AG04450 (cell line): ENCODE results near the gene SYNE2. TPM values are rescaled to one million over a fixed set of nuclear protein-coding genes. Genes with fewer than 3 reads are reported as not detected.

Source experiments
- CTCF ChIA-PET: fragments of 300-600, 350-600 bp; formaldehyde crosslinking; extraction: SDS; loops from one replicate; lab custom pipeline; 2022; ENCODE audit warnings: antibody characterized with exemption, inconsistent platforms; lab: Charles Lee
- POLR2A ChIA-PET: fragments of 350-600 bp; formaldehyde crosslinking; extraction: SDS; loops from one replicate; lab custom pipeline; 2021; ENCODE audit warnings: antibody characterized with exemption, inconsistent platforms; lab: Yijun Ruan, JAX
- DNase-seq: peaks from one replicate; pipeline ENCODE4 v3.0.0-alpha.2; 2011; ENCODE audit warnings: low read depth, low spot score
- H3K27ac ChIP-seq: one replicate; pipeline ENCODE4 v1.5.1; 2012; ENCODE audit warnings: low read depth, low read length, control low read depth
- H3K27me3 ChIP-seq: one replicate; pipeline ENCODE4 v1.6.0; 2012; ENCODE audit warnings: low read length; ENCODE audit not compliant: control insufficient read depth, insufficient read depth
- H3K4me3 ChIP-seq: 2 replicates; pipeline ENCODE4 v1.5.1; 2011; ENCODE audit warnings: mild to moderate bottlenecking, low read depth, low read length, control low read depth
- H3K9me3 ChIP-seq: 2 replicates; pipeline ENCODE4 v1.5.1; 2012; ENCODE audit warnings: low read length; ENCODE audit not compliant: control insufficient read depth, insufficient read depth
- polyA plus RNA-seq: library from polyadenylated mRNA; depleted of rRNA; stranded (reverse); fragments of >200 nt; gene quantifications from 2 replicates; pipeline ENCODE4 v1.2.3, GENCODE V29; 2011
- TF ChIP-seq, protein P1 (sequence below): IDR thresholded peaks from 2 replicates; pipeline ENCODE4 v1.5.1; 2011; ENCODE audit warnings: low read depth, low read length, control low read depth, inconsistent platforms

The SYNE2 gene
- polyA plus RNA-seq, 1 experiment, result 6.1 TPM

DNA sequence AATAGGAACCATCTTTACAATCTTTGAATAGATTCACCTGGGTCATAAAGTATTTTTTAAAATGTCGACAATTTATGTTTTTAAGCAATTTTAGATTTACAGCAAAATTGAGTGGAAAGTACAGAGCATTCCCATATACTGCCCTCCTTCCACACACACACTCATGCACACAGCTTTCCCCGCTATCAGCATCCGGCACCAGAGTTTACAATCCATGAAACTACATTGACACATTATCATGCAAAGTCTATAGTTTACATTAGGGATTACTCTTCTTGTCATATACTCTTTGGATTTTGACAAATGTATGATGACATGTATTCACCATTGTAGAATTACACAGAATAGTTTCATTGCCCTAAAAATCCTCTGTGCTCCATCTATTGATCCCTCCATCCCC is 9.0 kb upstream of the SYNE2 start:
- H3K27me3 ChIP-seq, result peaks cover 2% of the 10 kb centered on the region
- H3K27ac ChIP-seq, result no peak overlapping the region
- peaks cover 8% of the 10 kb centered on the region for H3K9me3 ChIP-seq
- H3K4me3 ChIP-seq, result no peak overlapping the region
- DNase-seq, result no peak
- TF ChIP-seq, protein P1, sequence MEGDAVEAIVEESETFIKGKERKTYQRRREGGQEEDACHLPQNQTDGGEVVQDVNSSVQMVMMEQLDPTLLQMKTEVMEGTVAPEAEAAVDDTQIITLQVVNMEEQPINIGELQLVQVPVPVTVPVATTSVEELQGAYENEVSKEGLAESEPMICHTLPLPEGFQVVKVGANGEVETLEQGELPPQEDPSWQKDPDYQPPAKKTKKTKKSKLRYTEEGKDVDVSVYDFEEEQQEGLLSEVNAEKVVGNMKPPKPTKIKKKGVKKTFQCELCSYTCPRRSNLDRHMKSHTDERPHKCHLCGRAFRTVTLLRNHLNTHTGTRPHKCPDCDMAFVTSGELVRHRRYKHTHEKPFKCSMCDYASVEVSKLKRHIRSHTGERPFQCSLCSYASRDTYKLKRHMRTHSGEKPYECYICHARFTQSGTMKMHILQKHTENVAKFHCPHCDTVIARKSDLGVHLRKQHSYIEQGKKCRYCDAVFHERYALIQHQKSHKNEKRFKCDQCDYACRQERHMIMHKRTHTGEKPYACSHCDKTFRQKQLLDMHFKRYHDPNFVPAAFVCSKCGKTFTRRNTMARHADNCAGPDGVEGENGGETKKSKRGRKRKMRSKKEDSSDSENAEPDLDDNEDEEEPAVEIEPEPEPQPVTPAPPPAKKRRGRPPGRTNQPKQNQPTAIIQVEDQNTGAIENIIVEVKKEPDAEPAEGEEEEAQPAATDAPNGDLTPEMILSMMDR, result no peak
- CTCF ChIA-PET, result interaction anchor here (1.6 kb wide), 1 partner anchor 9 kb away, joined by 5 read pairs; no protein-coding TSS in a partner anchor
- POLR2A ChIA-PET, result no interaction called here

DNA sequence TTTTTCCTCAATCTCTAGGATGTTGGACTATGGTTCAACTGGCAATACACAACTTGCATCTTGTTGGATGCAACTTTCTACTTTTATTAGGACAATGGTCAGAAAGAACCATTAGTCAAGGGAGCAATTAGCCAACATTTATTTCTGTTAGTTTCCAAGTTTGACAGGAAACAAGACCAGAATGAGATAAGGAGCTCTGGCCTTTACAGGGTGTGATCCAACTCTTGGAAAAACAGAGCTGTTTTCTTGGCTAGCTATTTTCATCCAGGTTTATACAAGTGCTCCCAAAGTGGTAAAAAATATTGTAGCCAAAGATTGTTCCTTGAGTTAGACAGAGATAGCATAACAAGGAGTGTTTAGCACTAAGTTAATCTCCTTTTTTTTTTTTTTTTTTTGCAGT is 3.9 kb upstream of the SYNE2 start:
- no peaks in the 10 kb centered on the region for H3K9me3 ChIP-seq
- no peak for DNase-seq
- TF ChIP-seq, protein P1, result no peak
- H3K27ac ChIP-seq, result no peak overlapping the region
- no peak overlapping the region for H3K4me3 ChIP-seq
- CTCF ChIA-PET, result interaction anchor here (1.5 kb wide), 1 partner anchor 162 kb away, joined by 5 read pairs; no protein-coding TSS in a partner anchor
- peaks cover 6% of the 10 kb centered on the region for H3K27me3 ChIP-seq
- POLR2A ChIA-PET, result no interaction called here

DNA sequence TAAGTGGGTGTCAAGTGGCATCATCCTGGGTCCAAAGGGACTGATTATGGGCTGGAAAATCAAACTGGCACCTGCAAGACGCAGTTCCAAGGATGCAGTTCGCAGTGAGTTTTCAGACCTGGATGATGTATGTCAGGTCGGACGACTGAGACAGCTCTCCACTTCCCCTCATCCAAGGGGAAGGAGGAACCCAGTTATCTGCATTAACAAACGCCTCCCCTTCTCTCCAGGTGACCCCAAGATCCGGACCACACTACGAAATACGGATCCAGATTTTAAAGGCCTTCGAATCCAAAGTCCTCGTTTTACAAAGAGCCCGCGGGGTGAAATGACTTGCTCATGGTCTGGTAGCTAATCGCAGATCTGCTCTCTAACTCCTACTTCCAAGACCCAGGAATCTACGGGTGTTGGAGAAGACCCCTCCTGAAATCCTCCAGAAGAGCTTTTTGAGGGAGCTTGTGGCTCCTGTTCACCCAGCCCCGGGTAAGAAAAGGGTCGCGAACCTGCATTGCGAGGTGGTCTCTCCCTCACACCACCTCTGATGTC is 460 bp upstream of the SYNE2 start:
- DNase-seq, result no peak
- CTCF ChIA-PET, result interaction anchor here (0.8 to 2.2 kb wide), 4 partner anchors 11 to 463 kb away, joined by 3 to 6 read pairs (median 4); no protein-coding TSS in a partner anchor
- TF ChIP-seq, protein P1, result 0 out of 2 replicates have a peak, but pooled peaks have one; percentile 3
- H3K27ac ChIP-seq, result no peak overlapping the region
- H3K27me3 ChIP-seq, result peaks cover 6% of the 10 kb centered on the region
- peak overlapping the region; percentile 64 for H3K4me3 ChIP-seq
- POLR2A ChIA-PET, result no interaction called here
- no peaks in the 10 kb centered on the region for H3K9me3 ChIP-seq

DNA sequence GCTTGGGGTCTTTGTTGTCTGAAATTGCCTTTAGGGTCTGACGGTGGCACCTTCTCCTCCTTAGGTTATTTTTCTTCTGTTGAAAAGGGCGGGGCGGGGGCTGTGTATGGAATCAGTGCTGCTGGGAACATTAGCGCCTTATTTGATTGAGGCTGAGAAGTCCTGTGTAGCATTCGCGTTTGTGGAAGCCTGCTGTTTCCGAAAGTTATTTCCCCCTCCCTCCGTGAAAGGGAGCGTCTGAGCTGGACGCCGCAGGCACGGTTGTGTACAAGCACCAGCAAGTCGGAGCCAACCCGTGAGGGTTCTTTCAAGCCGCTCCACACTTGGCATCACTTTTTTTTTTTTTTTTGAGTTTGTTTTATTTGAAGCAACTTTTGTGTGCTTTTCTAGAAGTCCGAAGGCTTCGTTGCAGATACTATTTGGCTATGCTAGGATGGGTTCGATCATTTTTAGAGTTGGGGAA is 1.1 kb downstream of the SYNE2 start:
- no peak for DNase-seq
- Histone ChIP-seq H3K4me3 (peak overlapping the region; percentile 64), H3K27ac (peak overlapping the region; percentile 31), H3K9me3 (no peaks in the 10 kb centered on the region), H3K27me3 (peaks cover 4% of the 10 kb centered on the region)
- CTCF ChIA-PET, result interaction anchor here (1.7 kb wide), 1 partner anchor 450 kb away, joined by 6 read pairs; no protein-coding TSS in a partner anchor
- POLR2A ChIA-PET, result no interaction called here
- TF ChIP-seq, protein P1, result no peak

DNA sequence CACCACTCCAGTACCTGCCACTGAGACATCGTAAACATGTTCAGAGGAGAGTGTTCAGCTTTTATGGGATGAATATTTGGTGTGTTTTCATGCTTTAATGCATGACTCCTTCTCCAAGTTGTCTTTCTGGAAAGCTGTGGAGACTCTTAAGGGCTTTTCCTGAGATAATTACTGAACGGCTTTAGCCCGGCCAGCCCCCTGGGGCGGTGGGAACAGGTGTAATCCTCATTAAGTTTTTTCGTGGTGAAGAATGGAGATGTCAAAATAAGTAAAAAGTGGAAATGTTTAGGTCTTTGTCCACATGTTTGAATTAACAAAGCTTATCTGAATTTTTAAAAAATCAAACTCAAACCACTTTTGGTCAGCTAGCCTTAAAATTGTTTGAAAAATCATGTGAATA is 1.5 kb downstream of the SYNE2 start:
- ChIA-PET CTCF (interaction anchor here (1.7 kb wide), 1 partner anchor 449 kb away, joined by 6 read pairs; no protein-coding TSS in a partner anchor), POLR2A (no interaction called here)
- Histone ChIP-seq H3K27me3 (peaks cover 3% of the 10 kb centered on the region), H3K4me3 (peak overlapping the region; percentile 64), H3K9me3 (no peaks in the 10 kb centered on the region), H3K27ac (no peak overlapping the region)
- DNase-seq, result no peak
- TF ChIP-seq, protein P1, result no peak
